GM04504 (cell line): ENCODE data around the gene TIMM23B.
"Not testable (repeated sequence)": the region's sequence is repeated elsewhere in the genome, so short reads cannot be mapped to it uniquely, and the experiment has no call there.

ENCODE experiments used
- DNase-seq: peaks from one replicate; pipeline ENCODE4 v3.0.0-alpha.2; 2012; ENCODE audit warnings: low read depth

TIMM23B gene, protein sequence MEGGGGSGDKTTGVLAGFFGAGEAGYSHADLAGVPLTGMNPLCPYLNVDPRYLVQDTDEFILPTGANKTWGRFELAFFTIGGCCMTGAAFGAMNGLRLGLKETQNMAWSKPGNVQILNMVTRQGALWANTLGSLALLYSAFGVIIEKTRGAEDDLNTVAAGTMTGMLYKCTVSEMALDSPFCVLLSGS

DNA sequence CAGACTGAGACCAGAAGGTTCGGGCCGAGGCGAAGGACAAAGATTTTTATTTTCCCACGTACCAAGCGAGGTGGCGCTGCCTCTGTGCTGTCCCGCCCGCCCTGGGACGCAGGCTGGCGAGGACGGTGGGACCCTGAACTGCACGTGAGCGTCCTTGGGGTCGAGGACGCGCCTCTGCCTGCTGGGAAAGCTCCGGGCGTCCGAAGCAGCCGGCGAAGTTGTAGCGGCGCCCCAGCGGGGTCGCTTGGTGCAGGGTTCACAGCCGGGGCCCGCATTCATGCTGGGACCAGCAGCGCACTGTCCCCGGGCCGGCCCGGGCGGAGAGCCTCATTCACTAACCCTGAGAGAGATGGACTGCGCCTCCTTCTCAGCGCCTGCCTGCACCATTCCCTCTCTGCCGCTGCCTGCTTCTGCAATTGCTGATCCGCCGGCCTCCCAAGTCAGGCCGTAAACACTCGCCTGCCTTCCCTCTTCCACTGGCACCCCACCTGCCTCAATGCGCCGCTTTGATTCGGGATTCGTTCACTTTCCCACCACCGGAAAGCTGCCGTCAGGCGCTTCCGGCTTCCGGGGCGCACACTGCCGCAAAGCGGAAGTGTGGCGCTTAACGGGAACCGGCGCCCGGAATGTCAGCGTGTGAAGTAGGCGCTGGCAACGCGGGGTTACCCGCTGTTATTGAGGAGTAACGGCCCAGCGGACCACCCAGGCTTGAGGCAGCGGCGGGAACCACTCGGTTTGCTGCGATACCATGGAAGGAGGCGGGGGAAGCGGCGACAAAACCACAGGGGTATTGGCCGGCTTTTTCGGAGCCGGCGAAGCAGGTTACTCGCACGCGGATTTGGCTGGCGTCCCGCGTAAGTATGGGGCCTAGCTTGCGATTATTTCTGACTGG lies at the start of gene TIMM23B, which contains the start of gene PARG:
TSS of gene TIMM23B (plus strand) at position 607 of the 892 bp plus-strand sequence. CDS start at position 749, 142 bp downstream.
TSS of gene PARG (minus strand) at position 581 of the 892 bp plus-strand sequence. CDS start at position 279, 302 bp downstream.
- peak; percentile 64 for DNase-seq

DNA sequence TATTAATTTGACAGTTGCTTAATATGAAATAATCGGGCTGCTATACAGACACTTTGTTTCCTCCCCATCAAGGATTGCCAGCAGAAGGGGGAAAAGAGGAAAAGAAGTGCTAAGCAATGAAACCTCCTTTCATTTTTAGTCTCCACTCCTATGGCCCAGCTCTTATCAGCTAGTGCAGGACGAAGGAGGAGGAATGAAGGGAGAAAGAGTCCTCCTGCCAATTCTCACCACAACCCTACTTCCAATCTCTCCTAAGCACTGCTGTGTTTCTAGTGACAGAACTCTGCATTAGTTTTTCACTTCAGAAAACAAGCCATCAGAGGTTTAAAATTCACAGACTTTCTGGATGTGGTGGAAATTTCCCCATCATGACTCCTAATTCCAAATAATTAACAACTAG lies 41.9 kb upstream of the TIMM23B start:
- DNase-seq: not testable (repeated sequence)

GRCh38 chr10:49900406-49900805 lies 41.4 kb upstream of the TIMM23B start:
- not testable (repeated sequence) for DNase-seq

DNA sequence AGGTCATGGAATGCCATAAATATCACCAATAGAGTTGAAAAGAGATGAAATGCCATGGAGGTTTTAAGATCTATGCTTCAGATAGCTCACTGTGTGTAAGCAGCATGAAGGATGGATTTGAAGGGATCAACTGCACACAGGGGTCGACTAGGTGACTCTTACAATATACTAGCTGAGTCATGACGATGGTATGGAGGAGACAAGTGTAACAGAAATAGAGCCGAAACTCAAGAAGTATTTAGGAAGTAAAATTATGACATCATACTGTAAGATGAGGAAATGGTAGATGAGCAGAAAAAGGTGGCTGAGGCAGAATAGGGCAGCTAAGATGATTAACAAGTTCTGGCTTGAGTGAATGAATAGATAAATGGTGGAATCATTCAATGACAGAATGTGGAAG lies 38.0 kb upstream of the TIMM23B start:
- not testable (repeated sequence) for DNase-seq

- DNase-seq: not testable (repeated sequence)
Observed at GRCh38 chr10:49908290-49909080, 33.4 kb upstream of the TIMM23B start.

DNA sequence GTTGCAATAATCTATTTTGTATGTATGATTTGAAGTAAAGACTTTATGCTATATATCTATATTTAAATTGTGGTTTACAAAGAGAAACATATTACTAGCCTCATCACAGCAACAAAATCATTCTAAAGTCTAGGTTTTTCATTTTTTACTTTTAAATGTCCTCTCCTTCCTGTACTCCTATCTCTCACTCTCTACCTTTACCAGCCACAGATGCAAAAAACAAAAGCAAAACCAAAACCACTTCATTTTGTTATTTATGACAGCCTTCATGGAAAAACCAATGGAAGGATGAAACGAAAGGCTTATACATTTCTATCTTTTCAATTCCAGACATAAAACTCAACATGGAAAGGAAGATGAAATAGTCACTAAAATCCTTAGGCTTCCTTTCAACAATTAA lies 31.6 kb upstream of the TIMM23B start:
- DNase-seq: not testable (repeated sequence)

DNA sequence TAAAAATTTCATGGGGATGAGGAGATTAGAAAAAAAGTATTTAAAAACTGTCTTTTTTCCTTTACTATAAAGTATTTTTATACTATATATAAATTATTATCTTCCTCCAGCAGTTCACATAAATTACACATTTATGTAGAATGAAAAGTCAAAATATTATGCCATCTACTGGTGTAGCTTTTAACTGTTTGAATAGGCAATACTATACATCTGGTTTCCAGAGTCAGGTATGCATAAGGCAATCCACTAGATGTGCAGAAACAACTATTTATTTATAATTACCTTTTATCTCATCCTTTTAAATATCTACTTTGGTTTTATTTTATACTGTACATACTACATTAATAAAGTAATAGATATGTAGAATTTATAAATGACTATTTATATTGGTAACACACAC lies 25.4 kb upstream of the TIMM23B start:
- not testable (repeated sequence) for DNase-seq

GRCh38 chr10:49917927-49918326 lies 23.9 kb upstream of the TIMM23B start:
- DNase-seq: not testable (repeated sequence)

DNA sequence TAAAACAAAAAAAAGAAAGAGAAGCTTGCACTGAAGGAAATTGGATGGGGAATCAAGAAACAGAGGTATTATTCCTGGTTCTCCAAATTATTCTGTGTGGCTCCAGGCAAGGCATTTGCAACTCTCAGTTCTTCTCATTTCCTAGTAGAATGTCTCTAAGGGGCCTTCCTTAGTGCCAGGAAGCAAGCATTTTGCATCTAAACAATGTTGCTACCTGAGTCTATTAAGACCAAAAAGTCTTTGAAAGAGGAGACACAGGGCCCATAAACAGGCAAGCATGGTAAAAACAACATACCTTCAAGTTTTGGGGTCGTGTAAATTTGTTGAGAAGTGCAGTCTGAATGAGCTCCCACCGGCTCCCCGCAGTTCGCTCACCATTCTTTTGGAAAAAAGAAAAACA lies 19.8 kb upstream of the TIMM23B start:
- DNase-seq: not testable (repeated sequence)

GRCh38 chr10:49923572-49923971 lies 18.3 kb upstream of the TIMM23B start:
- not testable (repeated sequence) for DNase-seq

GRCh38 chr10:49931276-49931675 lies 10.6 kb upstream of the TIMM23B start:
- not testable (repeated sequence) for DNase-seq

GRCh38 chr10:49931959-49932728 lies 9.7 kb upstream of the TIMM23B start:
- not testable (repeated sequence) for DNase-seq

- DNase-seq: not testable (repeated sequence)
Observed at GRCh38 chr10:49942339-49942705, 469 bp downstream of the TIMM23B start.

GRCh38 chr10:49943607-49944006 lies 1.8 kb downstream of the TIMM23B start:
- DNase-seq: not testable (repeated sequence)

DNA sequence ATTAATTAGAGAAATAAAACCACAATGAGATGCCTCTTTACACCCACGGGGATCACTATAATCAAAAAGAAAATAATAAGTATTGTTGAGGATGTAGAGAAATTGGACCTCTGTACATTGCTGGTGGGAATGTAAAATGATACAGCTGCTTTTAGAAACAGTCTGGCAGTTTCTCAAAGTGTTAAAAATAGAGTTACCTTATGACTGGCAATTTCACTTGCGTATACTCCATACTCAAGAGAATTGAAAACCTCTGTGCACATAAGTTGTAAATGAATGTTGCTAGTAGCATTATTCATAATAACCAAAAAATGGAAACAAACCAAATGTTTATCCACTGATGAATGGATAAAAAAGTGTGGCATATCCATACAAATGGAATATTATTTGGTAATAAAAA lies 6.3 kb downstream of the TIMM23B start:
- not testable (repeated sequence) for DNase-seq

- not testable (repeated sequence) for DNase-seq
Observed at GRCh38 chr10:49948737-49949136, 6.9 kb downstream of the TIMM23B start.

DNA sequence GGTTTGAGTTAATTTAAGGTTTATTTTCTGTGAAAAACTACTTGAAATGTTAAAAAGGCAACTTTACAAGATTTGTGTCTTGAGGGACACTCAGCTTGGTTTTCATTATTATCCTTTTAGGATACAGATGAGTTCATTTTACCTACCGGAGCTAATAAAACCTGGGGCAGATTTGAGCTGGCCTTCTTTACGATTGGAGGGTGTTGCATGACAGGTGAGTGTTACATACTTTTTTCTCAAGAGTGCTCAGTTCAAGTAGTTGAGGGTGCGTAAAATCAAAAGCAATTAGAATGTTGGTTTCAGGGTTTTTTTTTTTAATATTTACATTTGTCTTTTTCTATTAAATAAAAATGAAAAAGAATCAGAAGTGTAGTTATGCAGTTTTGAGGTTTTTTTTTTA lies 10.2 kb downstream of the TIMM23B start:
- not testable (repeated sequence) for DNase-seq

DNA sequence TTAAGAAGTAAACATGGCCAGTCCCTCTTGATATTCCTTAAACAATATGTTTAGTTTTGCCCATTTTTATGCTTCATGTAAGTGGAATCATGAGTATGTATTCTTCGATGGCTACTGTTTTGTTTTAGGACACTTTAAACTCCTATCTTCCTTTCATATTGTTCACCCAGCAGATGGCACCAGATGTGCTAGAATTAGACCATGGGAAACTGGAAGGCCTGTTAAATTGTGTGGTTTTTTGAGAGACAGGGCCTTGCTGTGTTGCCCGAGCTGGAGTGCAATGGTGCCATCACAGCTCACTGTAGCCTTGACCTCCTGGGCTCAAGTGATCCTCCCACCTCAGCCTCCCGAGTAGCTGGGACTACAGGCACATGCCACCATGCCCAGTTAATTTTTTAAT lies 11.3 kb downstream of the TIMM23B start:
- not testable (repeated sequence) for DNase-seq

GRCh38 chr10:49970331-49970857 lies 28.5 kb downstream of the TIMM23B start:
- DNase-seq: not testable (repeated sequence)

DNA sequence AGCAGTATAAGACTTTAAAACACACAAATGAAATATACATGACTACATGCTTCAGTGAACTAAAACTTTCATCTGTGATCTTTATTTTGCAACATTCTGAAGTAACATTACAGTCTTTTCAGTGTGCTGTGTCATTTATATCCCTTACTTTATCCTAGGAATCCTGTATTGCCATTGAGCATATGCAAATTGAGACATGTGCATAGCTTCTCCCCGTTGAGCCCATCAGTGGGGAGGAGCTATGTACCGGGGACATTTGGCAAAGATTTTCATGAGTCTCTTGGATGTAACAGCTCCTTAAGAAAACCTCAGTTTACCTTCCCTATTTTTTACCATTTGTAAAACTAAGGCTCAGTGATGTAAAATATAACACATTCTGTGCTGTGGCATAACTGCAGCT lies 29.6 kb downstream of the TIMM23B start:
- not testable (repeated sequence) for DNase-seq

DNA sequence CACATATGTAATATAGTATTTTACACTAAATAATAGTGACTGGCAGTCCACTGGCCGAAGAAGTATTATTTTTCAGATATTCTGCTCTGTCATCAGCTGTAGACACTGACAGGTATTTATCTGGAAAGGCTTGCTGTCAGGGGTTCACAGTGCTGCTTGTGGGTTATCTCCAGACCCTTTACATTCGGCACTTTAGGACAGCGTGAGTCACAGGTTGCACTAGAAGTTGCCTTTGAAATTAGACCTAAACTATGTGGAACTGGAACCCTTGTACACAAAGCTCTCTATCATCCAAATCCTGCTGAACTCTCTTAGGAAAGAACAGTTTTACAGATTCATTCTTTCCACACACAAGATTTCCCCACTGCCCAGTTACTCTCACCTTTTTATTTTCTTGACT lies 30.2 kb downstream of the TIMM23B start:
- not testable (repeated sequence) for DNase-seq
